Measurements from ENCODE around the gene VPS4B. TPM values are rescaled to one million over a fixed set of nuclear protein-coding genes. Genes with fewer than 3 reads are reported as not detected.
A peak's percentile ranks its signal among the peaks of the same experiment; 100 is the strongest.

VPS4B gene
- total and polyA plus RNA-seq, 3 donors from 2014 or later: 25.6 to 36.0 (median 30.9) TPM

GRCh38 chr18:63374540-63374939 is 47.7 kb downstream of the VPS4B start:
- no peaks in the 10 kb centered on the region for H3K4me1 ChIP-seq
- WGBS, 2 donors: 44 to 83% methylated on average over 1 of the region's 1 CpG
- H3K27me3 ChIP-seq: no peaks in the 10 kb centered on the region
- no peak for DNase-seq
- no peak overlapping the region for H3K27ac ChIP-seq
- intact Hi-C loops (cut with DNase I; ENCODE audit: low total_unique reads): no loop called here
- no peaks in the 10 kb centered on the region for H3K9me3 ChIP-seq
- no peaks in the 10 kb centered on the region for H3K36me3 ChIP-seq (ENCODE audit: low read depth, missing control alignments)
- no peak for TF ChIP-seq POLR2A (IDR thresholded peaks at IDR 0.05)
- TF ChIP-seq, protein P1, sequence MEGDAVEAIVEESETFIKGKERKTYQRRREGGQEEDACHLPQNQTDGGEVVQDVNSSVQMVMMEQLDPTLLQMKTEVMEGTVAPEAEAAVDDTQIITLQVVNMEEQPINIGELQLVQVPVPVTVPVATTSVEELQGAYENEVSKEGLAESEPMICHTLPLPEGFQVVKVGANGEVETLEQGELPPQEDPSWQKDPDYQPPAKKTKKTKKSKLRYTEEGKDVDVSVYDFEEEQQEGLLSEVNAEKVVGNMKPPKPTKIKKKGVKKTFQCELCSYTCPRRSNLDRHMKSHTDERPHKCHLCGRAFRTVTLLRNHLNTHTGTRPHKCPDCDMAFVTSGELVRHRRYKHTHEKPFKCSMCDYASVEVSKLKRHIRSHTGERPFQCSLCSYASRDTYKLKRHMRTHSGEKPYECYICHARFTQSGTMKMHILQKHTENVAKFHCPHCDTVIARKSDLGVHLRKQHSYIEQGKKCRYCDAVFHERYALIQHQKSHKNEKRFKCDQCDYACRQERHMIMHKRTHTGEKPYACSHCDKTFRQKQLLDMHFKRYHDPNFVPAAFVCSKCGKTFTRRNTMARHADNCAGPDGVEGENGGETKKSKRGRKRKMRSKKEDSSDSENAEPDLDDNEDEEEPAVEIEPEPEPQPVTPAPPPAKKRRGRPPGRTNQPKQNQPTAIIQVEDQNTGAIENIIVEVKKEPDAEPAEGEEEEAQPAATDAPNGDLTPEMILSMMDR (IDR thresholded peaks at IDR 0.05): no peak
- H3K4me3 ChIP-seq: no peak overlapping the region

DNA sequence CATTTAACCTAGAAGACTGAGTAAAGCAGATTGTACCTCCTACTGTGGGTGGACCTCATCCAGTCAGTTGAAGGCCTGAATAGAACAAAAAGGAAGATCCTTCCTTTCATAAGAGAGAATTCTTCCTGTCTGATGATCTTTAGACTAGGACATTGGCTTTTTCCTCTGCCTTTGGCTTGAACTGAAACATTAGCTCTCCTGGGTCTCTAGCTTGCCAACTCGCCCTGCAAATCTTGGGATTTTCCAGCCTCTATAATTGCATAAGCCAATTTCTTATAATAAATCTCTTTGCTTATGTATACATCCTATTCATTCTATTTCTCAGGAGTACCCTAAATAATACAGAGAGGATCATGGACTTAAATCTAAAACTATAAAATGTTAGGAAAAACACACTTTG is 49.1 kb downstream of the VPS4B start:
- no peak overlapping the region for H3K27ac ChIP-seq
- no peaks in the 10 kb centered on the region for H3K9me3 ChIP-seq
- no peaks in the 10 kb centered on the region for H3K27me3 ChIP-seq
- H3K4me3 ChIP-seq: no peak overlapping the region
- 79 to 80% methylated on average over 1 of the region's 1 CpG for WGBS, 2 donors
- peaks cover 6% of the 10 kb centered on the region for H3K4me1 ChIP-seq
- no peak for TF ChIP-seq POLR2A (IDR thresholded peaks at IDR 0.05)
- TF ChIP-seq, protein P1 (IDR thresholded peaks at IDR 0.05): no peak
- H3K36me3 ChIP-seq (ENCODE audit: low read depth, missing control alignments): no peaks in the 10 kb centered on the region
- DNase-seq: no peak
- intact Hi-C loops (cut with DNase I; ENCODE audit: low total_unique reads): no loop called here

- H3K27me3 ChIP-seq: no peaks in the 10 kb centered on the region
- WGBS, 2 donors: 47 to 50% methylated on average over 4 of the region's 4 CpGs
- no peaks in the 10 kb centered on the region for H3K9me3 ChIP-seq
- H3K27ac ChIP-seq: no peak overlapping the region
- intact Hi-C loops (cut with DNase I; ENCODE audit: low total_unique reads): no loop called here
- H3K36me3 ChIP-seq (ENCODE audit: low read depth, missing control alignments): no peaks in the 10 kb centered on the region
- peaks cover 9% of the 10 kb centered on the region for H3K4me1 ChIP-seq
- no peak overlapping the region for H3K4me3 ChIP-seq
- TF ChIP-seq, protein P1 (IDR thresholded peaks at IDR 0.05): no peak
- no peak for TF ChIP-seq POLR2A (IDR thresholded peaks at IDR 0.05)
- DNase-seq: no peak
Measured at GRCh38 chr18:63368611-63369010, 53.7 kb downstream of the VPS4B start.

GRCh38 chr18:63367053-63367953 is 55.0 kb downstream of the VPS4B start, which contains the start of gene KDSR:
KDSR (minus strand) TSS chr18:63367206; CDS start chr18:63367118, 88 bp downstream.
- WGBS, 2 donors: 1 to 5% methylated on average over 4 to 53 of the region's 90 CpGs
- H3K27ac ChIP-seq: peak within 1 kb of the TSS; percentile 95 to 96
- peaks cover 9% of the 10 kb centered on the region for H3K4me1 ChIP-seq
- H3K27me3 ChIP-seq: no peaks in the 10 kb centered on the region
- peak; percentile 3 for TF ChIP-seq POLR2A (IDR thresholded peaks at IDR 0.05)
- TF ChIP-seq, protein P1 (IDR thresholded peaks at IDR 0.05): no peak
- peak; percentile 96 for DNase-seq
- peak within 1 kb of the TSS; percentile 83 to 97 for H3K4me3 ChIP-seq
- no peaks in the 10 kb centered on the region for H3K9me3 ChIP-seq
- intact Hi-C loops (cut with DNase I; ENCODE audit: low total_unique reads): no loop called here
- no peaks in the 10 kb centered on the region for H3K36me3 ChIP-seq (ENCODE audit: low read depth, missing control alignments)

Measured in testis (tissue), 3 donors.